Activated T-cell treated with anti-CD3 and anti-CD28 coated beads, Interleukin-2, amount 50 U/mL, for 24 hours (primary cell): ENCODE results near the gene ZNF200.
"Not testable (repeated sequence)": the region's sequence is repeated elsewhere in the genome, so short reads cannot be mapped to it uniquely, and the experiment has no call there.

Experiments
- DNase-seq: peaks from one replicate; pipeline ENCODE4 v3.0.0-alpha.2; 2020
- H3K27ac Mint-ChIP-seq: 2 replicates; pipeline ENCODE4 v1.8.0; 2020; ENCODE audit warnings: mild to moderate bottlenecking, mixed read lengths
- H3K27me3 Mint-ChIP-seq: 2 replicates; pipeline ENCODE4 v1.8.0; 2020; ENCODE audit warnings: mixed read lengths
- H3K36me3 Mint-ChIP-seq: 2 replicates; pipeline ENCODE4 v1.8.0; 2020; ENCODE audit warnings: low read depth, mixed read lengths
- H3K4me1 Mint-ChIP-seq: 2 replicates; pipeline ENCODE4 v1.8.0; 2020; ENCODE audit warnings: low read depth, mixed read lengths
- H3K4me3 Mint-ChIP-seq: 2 replicates; pipeline ENCODE4 v1.8.0; 2020; ENCODE audit warnings: mild to moderate bottlenecking, moderate library complexity, mixed read lengths
- H3K9me3 Mint-ChIP-seq: 2 replicates; pipeline ENCODE4 v1.8.0; 2020; ENCODE audit warnings: mixed read lengths

Gene ZNF200

GRCh38 chr16:3235856-3236669, 1.1 kb upstream of the ZNF200 start:
- Mint-ChIP-seq H3K4me1 (peaks cover 36% of the 10 kb centered on the region), H3K27me3 (no peaks in the 10 kb centered on the region), H3K27ac (peak overlapping the region; percentile 72), H3K36me3 (peaks cover 43% of the 10 kb centered on the region), H3K9me3 (peaks cover 18% of the 10 kb centered on the region), H3K4me3 (peak overlapping the region; percentile 66)
- peak; percentile 40 for DNase-seq

- Mint-ChIP-seq H3K9me3 (peaks cover 28% of the 10 kb centered on the region), H3K4me3 (peak overlapping the region; percentile 90), H3K36me3 (peaks cover 59% of the 10 kb centered on the region)
Measured at GRCh38 chr16:3234543-3234856, 458 bp downstream of the ZNF200 start.

GRCh38 chr16:3223913-3224515, 10.9 kb downstream of the ZNF200 start:
- DNase-seq = no peak
- H3K36me3 Mint-ChIP-seq = peaks cover 79% of the 10 kb centered on the region
- H3K4me1 Mint-ChIP-seq = no peaks in the 10 kb centered on the region
- peaks cover 46% of the 10 kb centered on the region for H3K9me3 Mint-ChIP-seq
- no peaks in the 10 kb centered on the region for H3K27me3 Mint-ChIP-seq
- H3K27ac Mint-ChIP-seq = no peak overlapping the region
- H3K4me3 Mint-ChIP-seq = no peak overlapping the region

More at GRCh38 chr16:3234543-3234856, 458 bp downstream of the ZNF200 start:
- H3K27ac Mint-ChIP-seq = peak overlapping the region; percentile 98
- H3K27me3 Mint-ChIP-seq = no peaks in the 10 kb centered on the region
- H3K4me1 Mint-ChIP-seq = peaks cover 36% of the 10 kb centered on the region
- DNase-seq = no peak

GRCh38 chr16:3220839-3221238, 14.1 kb downstream of the ZNF200 start:
- Mint-ChIP-seq H3K4me1 (peaks cover 14% of the 10 kb centered on the region), H3K27ac (no peak overlapping the region), H3K27me3 (no peaks in the 10 kb centered on the region), H3K4me3 (no peak overlapping the region), H3K9me3 (peaks cover 47% of the 10 kb centered on the region), H3K36me3 (peaks cover 62% of the 10 kb centered on the region)
- DNase-seq = no peak

GRCh38 chr16:3216263-3216640, 18.7 kb downstream of the ZNF200 start:
- H3K4me3 Mint-ChIP-seq = peak overlapping the region; percentile 13
- peaks cover 34% of the 10 kb centered on the region for H3K4me1 Mint-ChIP-seq
- peak overlapping the region; percentile 93 for H3K27ac Mint-ChIP-seq
- no peaks in the 10 kb centered on the region for H3K27me3 Mint-ChIP-seq
- peaks cover 30% of the 10 kb centered on the region for H3K9me3 Mint-ChIP-seq
- peaks cover 31% of the 10 kb centered on the region for H3K36me3 Mint-ChIP-seq
- no peak for DNase-seq

- peak; percentile 56 for DNase-seq
- H3K36me3 Mint-ChIP-seq = peaks cover 28% of the 10 kb centered on the region
- peak overlapping the region; percentile 32 for H3K4me3 Mint-ChIP-seq
- H3K27ac Mint-ChIP-seq = peak overlapping the region; percentile 93
- H3K9me3 Mint-ChIP-seq = peaks cover 30% of the 10 kb centered on the region
- H3K27me3 Mint-ChIP-seq = no peaks in the 10 kb centered on the region
- H3K4me1 Mint-ChIP-seq = peaks cover 35% of the 10 kb centered on the region
Measured at GRCh38 chr16:3215601-3216262, 19.2 kb downstream of the ZNF200 start.

DNA sequence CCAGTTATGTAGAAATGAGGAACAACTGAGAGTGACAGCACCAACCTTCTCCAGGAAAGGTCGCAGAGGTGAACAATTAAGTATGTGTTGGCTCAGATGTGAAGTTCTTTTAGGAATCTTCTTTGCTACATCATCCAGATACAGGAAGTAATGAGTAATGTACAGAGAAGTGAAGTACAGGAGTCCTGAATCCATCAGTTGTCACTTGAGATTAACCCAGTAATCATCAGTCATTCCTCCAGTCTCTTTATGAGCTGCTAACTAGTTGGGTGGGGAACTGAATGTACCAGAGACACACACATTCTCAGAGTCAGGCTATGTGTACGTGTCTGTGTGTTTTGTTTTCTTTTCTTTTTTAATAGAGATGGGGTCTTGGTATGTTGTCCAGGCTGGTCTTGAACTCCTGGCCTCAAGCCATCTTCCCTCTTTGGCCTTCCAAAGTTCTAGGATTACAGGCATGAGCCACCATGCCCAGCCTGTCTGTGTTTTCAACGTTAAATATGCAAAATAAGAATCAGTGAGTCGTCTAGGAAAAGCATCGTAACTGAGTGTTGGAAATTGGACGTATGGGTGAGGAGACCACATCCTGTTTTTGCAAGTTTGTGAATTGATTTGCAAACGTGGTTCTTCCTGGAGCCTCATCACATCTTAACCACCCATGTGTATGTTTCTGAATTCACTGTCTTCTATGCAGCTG, 19.9 kb downstream of the ZNF200 start:
- Mint-ChIP-seq H3K27ac (peak overlapping the region; percentile 93), H3K27me3 (no peaks in the 10 kb centered on the region), H3K4me3 (peak overlapping the region; percentile 32)

GRCh38 chr16:3212567-3212966, 22.4 kb downstream of the ZNF200 start:
- Mint-ChIP-seq H3K4me1 (peaks cover 37% of the 10 kb centered on the region), H3K9me3 (peaks cover 24% of the 10 kb centered on the region), H3K27me3 (no peaks in the 10 kb centered on the region), H3K4me3 (no peak overlapping the region), H3K27ac (no peak overlapping the region), H3K36me3 (peaks cover 23% of the 10 kb centered on the region)
- DNase-seq = no peak

More for the DNA sequence above, 19.9 kb downstream of the ZNF200 start:
- H3K9me3 Mint-ChIP-seq = peaks cover 31% of the 10 kb centered on the region
- peaks cover 40% of the 10 kb centered on the region for H3K4me1 Mint-ChIP-seq
- DNase-seq = no peak
- peaks cover 28% of the 10 kb centered on the region for H3K36me3 Mint-ChIP-seq

DNA sequence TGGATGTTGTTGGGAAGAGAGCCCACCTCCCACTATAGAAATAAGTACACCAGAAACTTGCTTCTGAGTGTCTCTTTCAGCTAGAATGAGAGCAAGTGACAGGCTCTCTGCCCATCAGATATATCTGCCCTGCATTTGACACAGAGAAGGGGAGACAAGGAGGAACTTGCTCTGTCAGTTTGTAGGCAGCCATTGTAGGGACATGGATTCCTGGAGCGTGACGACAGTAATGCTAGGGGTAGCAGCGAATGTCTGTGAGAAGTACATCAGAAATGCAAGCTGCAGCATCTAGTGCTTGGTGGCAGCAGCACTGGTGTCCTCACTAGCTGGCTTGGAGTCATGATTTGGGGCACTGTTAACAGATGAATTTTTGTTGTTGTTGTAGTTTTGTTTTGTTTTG, 23.0 kb downstream of the ZNF200 start:
- peaks cover 20% of the 10 kb centered on the region for H3K36me3 Mint-ChIP-seq
- H3K27me3 Mint-ChIP-seq = no peaks in the 10 kb centered on the region
- peaks cover 36% of the 10 kb centered on the region for H3K4me1 Mint-ChIP-seq
- no peak for DNase-seq
- no peak overlapping the region for H3K4me3 Mint-ChIP-seq
- H3K27ac Mint-ChIP-seq = no peak overlapping the region
- peaks cover 25% of the 10 kb centered on the region for H3K9me3 Mint-ChIP-seq

- DNase-seq = no peak
- Mint-ChIP-seq H3K27me3 (peaks cover 9% of the 10 kb centered on the region), H3K36me3 (no peaks in the 10 kb centered on the region), H3K4me1 (peaks cover 6% of the 10 kb centered on the region), H3K4me3 (no peak overlapping the region), H3K9me3 (peaks cover 19% of the 10 kb centered on the region), H3K27ac (no peak overlapping the region)
Measured at GRCh38 chr16:3207086-3207953, 27.6 kb downstream of the ZNF200 start.

GRCh38 chr16:3205939-3206338, 29.0 kb downstream of the ZNF200 start:
- H3K36me3 Mint-ChIP-seq, H3K4me1 Mint-ChIP-seq, H3K27ac Mint-ChIP-seq, H3K4me3 Mint-ChIP-seq, DNase-seq: not testable (repeated sequence)
- Mint-ChIP-seq H3K27me3 (peaks cover 11% of the 10 kb centered on the region), H3K9me3 (peaks cover 19% of the 10 kb centered on the region)

DNA sequence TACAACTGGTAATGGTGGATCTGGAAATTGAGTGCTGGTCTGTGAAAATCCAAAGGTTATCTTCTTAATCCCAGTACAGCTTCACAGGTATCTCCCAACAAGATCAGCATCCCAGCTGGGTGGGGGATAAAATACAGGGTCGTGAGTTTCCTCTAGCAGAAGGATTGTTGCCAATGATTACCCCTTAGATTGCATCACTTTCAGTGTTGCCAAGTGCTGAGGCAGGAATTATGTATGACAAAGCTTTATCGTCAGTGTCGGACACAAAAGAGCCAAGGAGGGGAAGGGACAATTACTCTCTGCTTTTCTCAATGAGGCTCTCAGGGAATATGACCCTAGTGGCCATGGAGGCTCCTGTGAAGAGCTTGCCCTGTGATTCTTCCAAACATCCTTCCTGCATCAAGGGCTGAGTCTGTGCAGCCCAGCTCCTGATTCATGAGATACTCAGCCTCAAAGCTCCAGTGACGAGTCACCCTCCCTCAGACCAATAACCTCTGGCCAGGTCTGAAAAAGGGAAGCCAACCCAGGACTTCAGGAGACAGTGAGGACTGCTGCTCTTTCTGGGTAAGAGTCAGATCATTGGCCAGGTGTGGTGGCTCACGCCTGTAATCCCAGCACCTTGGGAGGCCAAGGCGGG, 31.9 kb downstream of the ZNF200 start:
- Mint-ChIP-seq H3K27ac (no peak overlapping the region), H3K9me3 (peaks cover 17% of the 10 kb centered on the region), H3K36me3 (no peaks in the 10 kb centered on the region)

GRCh38 chr16:3198334-3199072, 36.5 kb downstream of the ZNF200 start:
- Mint-ChIP-seq H3K27me3 (peaks cover 38% of the 10 kb centered on the region), H3K4me3 (no peak overlapping the region), H3K27ac (no peak overlapping the region), H3K36me3 (no peaks in the 10 kb centered on the region), H3K9me3 (no peaks in the 10 kb centered on the region), H3K4me1 (no peaks in the 10 kb centered on the region)
- no peak for DNase-seq

More for the DNA sequence above, 31.9 kb downstream of the ZNF200 start:
- H3K27me3 Mint-ChIP-seq = peaks cover 17% of the 10 kb centered on the region
- no peak overlapping the region for H3K4me3 Mint-ChIP-seq
- H3K4me1 Mint-ChIP-seq = no peaks in the 10 kb centered on the region
- DNase-seq = no peak
